Osteoblast (primary cell): Measurements from ENCODE around the gene RTEL1. TPM values are rescaled to one million over a fixed set of nuclear protein-coding genes. Genes with fewer than 3 reads are reported as not detected.
"Not testable (repeated sequence)": the region's sequence is repeated elsewhere in the genome, so short reads cannot be mapped to it uniquely, and the experiment has no call there.

Source experiments
- DNase-seq: peaks from one replicate; pipeline ENCODE4 v3.0.0; 2011; ENCODE audit warnings: low spot score, mixed read lengths; ENCODE audit not compliant: insufficient read length; ENCODE audit errors: missing footprints
- H2AFZ ChIP-seq: 2 replicates; pipeline ENCODE4 v1.6.0; 2011; ENCODE audit warnings: mild to moderate bottlenecking, low read length
- H3K27ac ChIP-seq: 2 replicates; pipeline ENCODE4 v1.5.1; 2011; ENCODE audit warnings: mild to moderate bottlenecking, low read depth, low read length, moderate library complexity
- H3K27me3 ChIP-seq: 2 replicates; pipeline ENCODE4 v1.6.0; 2012; ENCODE audit warnings: mild to moderate bottlenecking, control low read depth, inconsistent platforms, low read length, moderate library complexity; ENCODE audit not compliant: insufficient read depth
- H3K36me3 ChIP-seq: 2 replicates; pipeline ENCODE4 v1.5.1; 2011; ENCODE audit warnings: mild to moderate bottlenecking, low read length, control low read depth, moderate library complexity; ENCODE audit not compliant: insufficient read depth
- H3K4me1 ChIP-seq: 2 replicates; pipeline ENCODE4 v1.5.1; 2011; ENCODE audit warnings: mild to moderate bottlenecking, low read length, control low read depth, moderate library complexity; ENCODE audit not compliant: insufficient read depth
- H3K4me2 ChIP-seq: 2 replicates; pipeline ENCODE4 v1.6.0; 2011; ENCODE audit warnings: mild to moderate bottlenecking, low read length; ENCODE audit not compliant: insufficient read depth
- H3K4me3 ChIP-seq: fragments of 200-600 bp; sonication (generic); 3 replicates; pipeline ENCODE4 v1.5.1; 2012; ENCODE audit warnings: mild to moderate bottlenecking, low read length, inconsistent platforms; ENCODE audit not compliant: insufficient read depth
- H3K79me2 ChIP-seq: 2 replicates; pipeline ENCODE4 v1.6.0; 2012; ENCODE audit warnings: mild to moderate bottlenecking, low read length, control low read depth, inconsistent platforms; ENCODE audit not compliant: insufficient read depth
- H3K9me3 ChIP-seq: 2 replicates; pipeline ENCODE4 v1.5.1; 2011; ENCODE audit warnings: low read depth, low read length, control low read depth
- H4K20me1 ChIP-seq: 2 replicates; pipeline ENCODE4 v1.6.0; 2012; ENCODE audit warnings: mild to moderate bottlenecking, low read length, control low read depth; ENCODE audit not compliant: insufficient read depth
- CTCF ChIP-seq: IDR thresholded peaks from 2 replicates; pipeline ENCODE4 v1.5.1; 2011; ENCODE audit warnings: mild to moderate bottlenecking, low read depth, low read length, moderate library complexity; ENCODE audit errors: extremely low read depth
- total RNA-seq: library from RNA; depleted of rRNA; stranded (reverse); fragments of >200 nt; gene quantifications from 2 replicates; pipeline ENCODE4 v1.2.3, GENCODE V29; 2012

Gene RTEL1
- total RNA-seq, 1 donor, result 10.9 TPM

- no peak overlapping the region for H3K4me2 ChIP-seq
- TF ChIP-seq CTCF, result no peak
- no peak overlapping the region for H3K4me3 ChIP-seq
- H3K27ac ChIP-seq, result no peak overlapping the region
- H2AFZ ChIP-seq, result no peak overlapping the region
- H3K79me2 ChIP-seq, result no peaks in the 10 kb centered on the region
- DNase-seq, result no peak
- H3K4me1 ChIP-seq, result no peaks in the 10 kb centered on the region
- no peaks in the 10 kb centered on the region for H3K9me3 ChIP-seq
- no peaks in the 10 kb centered on the region for H3K36me3 ChIP-seq
- no peaks in the 10 kb centered on the region for H4K20me1 ChIP-seq
- H3K27me3 ChIP-seq, result peaks cover 9% of the 10 kb centered on the region
These were observed 9.9 kb upstream of the RTEL1 start for GRCh38 chr20:63648190-63648589.

GRCh38 chr20:63648895-63649589 is 9.1 kb upstream of the RTEL1 start:
- Histone ChIP-seq H3K4me3 (no peak overlapping the region), H3K27me3 (peaks cover 9% of the 10 kb centered on the region), H3K79me2 (no peaks in the 10 kb centered on the region), H3K4me1 (no peaks in the 10 kb centered on the region), H3K9me3 (no peaks in the 10 kb centered on the region), H4K20me1 (no peaks in the 10 kb centered on the region), H2AFZ (no peak overlapping the region), H3K27ac (no peak overlapping the region), H3K4me2 (no peak overlapping the region), H3K36me3 (no peaks in the 10 kb centered on the region)
- peak; percentile 74 for DNase-seq
- no peak for TF ChIP-seq CTCF

GRCh38 chr20:63650486-63650885 is 7.6 kb upstream of the RTEL1 start:
- not testable (repeated sequence) for H3K4me2 ChIP-seq, H3K4me1 ChIP-seq, H3K4me3 ChIP-seq, H3K27ac ChIP-seq, H3K36me3 ChIP-seq, H3K27me3 ChIP-seq, H4K20me1 ChIP-seq, H3K9me3 ChIP-seq, H2AFZ ChIP-seq, DNase-seq, H3K79me2 ChIP-seq

DNA sequence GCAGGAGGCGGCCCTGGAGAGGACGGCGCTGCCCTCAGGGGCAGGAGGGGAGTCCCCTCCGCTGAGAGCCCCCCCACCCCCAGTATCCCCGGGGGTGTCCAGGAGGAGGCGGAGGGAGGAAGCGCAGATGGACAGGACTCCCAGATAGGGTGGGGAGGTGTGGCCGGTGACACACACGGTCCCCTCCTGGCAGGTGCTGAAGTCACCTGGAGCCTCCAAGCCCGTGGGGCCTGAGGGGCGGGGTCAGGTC is 6.2 kb upstream of the RTEL1 start:
- Histone ChIP-seq H3K27ac (no peak overlapping the region), H3K4me1 (no peaks in the 10 kb centered on the region), H3K79me2 (no peaks in the 10 kb centered on the region), H4K20me1 (no peaks in the 10 kb centered on the region), H3K36me3 (no peaks in the 10 kb centered on the region), H3K9me3 (no peaks in the 10 kb centered on the region), H2AFZ (no peak overlapping the region), H3K4me3 (no peak overlapping the region), H3K27me3 (peaks cover 9% of the 10 kb centered on the region), H3K4me2 (peak overlapping the region; percentile 53)
- TF ChIP-seq CTCF, result no peak
- DNase-seq, result peak; percentile 64
